Fibroblast of skin of right quadriceps (primary cell): Measurements from ENCODE around the gene RAI1.
"Not testable (repeated sequence)": the region's sequence is repeated elsewhere in the genome, so short reads cannot be mapped to it uniquely, and the experiment has no call there.

Experiments
- DNase-seq: peaks from one replicate; pipeline ENCODE4 v3.0.0-alpha.2; 2013

Gene RAI1

GRCh38 chr17:17806611-17807274 is 125.5 kb downstream of the RAI1 start:
- DNase-seq, result no peak

- no peak for DNase-seq
Observed at GRCh38 chr17:17807440-17807839, 126.2 kb downstream of the RAI1 start.

- DNase-seq, result not testable (repeated sequence)
Observed at GRCh38 chr17:17808200-17808599, 126.9 kb downstream of the RAI1 start.

GRCh38 chr17:17808706-17809432 is 127.6 kb downstream of the RAI1 start:
- DNase-seq, result no peak

- DNase-seq, result no peak
Observed at GRCh38 chr17:17809531-17810083, 128.3 kb downstream of the RAI1 start.

GRCh38 chr17:17810084-17810894 is 129.0 kb downstream of the RAI1 start:
- peak; percentile 71 for DNase-seq

GRCh38 chr17:17810895-17811248 is 129.6 kb downstream of the RAI1 start:
- no peak for DNase-seq

GRCh38 chr17:17811381-17812210 is 130.3 kb downstream of the RAI1 start:
- DNase-seq, result no peak

- DNase-seq, result no peak
Observed at GRCh38 chr17:17812211-17813054, 131.2 kb downstream of the RAI1 start.

GRCh38 chr17:17813055-17813724 is 131.9 kb downstream of the RAI1 start:
- no peak for DNase-seq

GRCh38 chr17:17813725-17814095 is 132.5 kb downstream of the RAI1 start:
- no peak for DNase-seq

- no peak for DNase-seq
Observed at GRCh38 chr17:17814162-17815061, 133.2 kb downstream of the RAI1 start.

- DNase-seq, result no peak
Observed at GRCh38 chr17:17815062-17815406, 133.8 kb downstream of the RAI1 start.

GRCh38 chr17:17815436-17816200 is 134.4 kb downstream of the RAI1 start:
- DNase-seq, result no peak

- DNase-seq, result no peak
Observed at GRCh38 chr17:17816240-17816814, 135.1 kb downstream of the RAI1 start.

GRCh38 chr17:17816831-17817551 is 135.7 kb downstream of the RAI1 start:
- DNase-seq, result no peak

GRCh38 chr17:17817552-17817947 is 136.3 kb downstream of the RAI1 start:
- DNase-seq, result no peak

GRCh38 chr17:17818088-17818526 is 136.8 kb downstream of the RAI1 start:
- DNase-seq, result no peak
